GM12878 (cell line): Measurements from ENCODE around the gene ENO2. TPM values are rescaled to one million over a fixed set of nuclear protein-coding genes. Genes with fewer than 3 reads are reported as not detected.

ENCODE experiments used
- ATAC-seq: fragments of 200-7000 bp; cut with Tn5 transposase; 3 replicates; pipeline ENCODE4 v1.9.1; 2020; ENCODE audit warnings: mild to moderate bottlenecking, moderate library complexity
- BruUV-seq: library from RNA; stranded (reverse); fragments of 400-500 nt; replicated peaks from 2 replicates; lab custom pipeline; 2021; lab: Mats Ljungman, UMichigan
- CTCF ChIA-PET: fragments of 300-600 bp; sonication (Branson Sonifier 250); formaldehyde crosslinking; extraction: SDS; loops from one replicate; lab custom pipeline; 2021; ENCODE audit warnings: inconsistent platforms; lab: Yijun Ruan, JAX
- POLR2A ChIA-PET: fragments of 350-600 bp; formaldehyde crosslinking; extraction: SDS; loops from one replicate; lab custom pipeline; 2021; ENCODE audit warnings: inconsistent platforms; lab: Charles Lee
- RAD21 ChIA-PET: fragments of 300-600 bp; sonication (Branson Sonifier 250); formaldehyde crosslinking; loops from one replicate; lab custom pipeline; 2023; ENCODE audit warnings: antibody characterized with exemption; ENCODE audit not compliant: unreplicated experiment; lab: Charles Lee
- SMC1A ChIA-PET: fragments of 300-600 bp; sonication (Branson Sonifier 250); formaldehyde crosslinking; loops from one replicate; lab custom pipeline; 2023; ENCODE audit not compliant: unreplicated experiment, uncharacterized antibody; lab: Charles Lee
- DNase-seq: peaks from one replicate; pipeline ENCODE4 v3.0.0-alpha.2; 2011; ENCODE audit warnings: low read depth, low spot score
- FAIRE-seq: peaks from 3 replicates; lab custom pipeline; 2011; peaks lifted over from hg19 to GRCh38; lab: Jason Lieb, UNC
- H2AFZ ChIP-seq: 2 replicates; pipeline ENCODE4 v1.6.0; 2011; ENCODE audit warnings: low read depth, low read length, control low read depth; ENCODE audit not compliant: control insufficient read depth
- H3K27ac ChIP-seq: 2 replicates; pipeline ENCODE4 v1.5.1; 2011; ENCODE audit warnings: control low read depth; ENCODE audit not compliant: control insufficient read depth, insufficient read depth
- H3K27me3 ChIP-seq, 2 experiments: replicated peaks in 1 of 2; 2 replicates each; pipeline versions ENCODE4 v1.6.0 to v1.6.1; 2011; ENCODE audit warnings: low read length in 1 of 2; ENCODE audit not compliant: control insufficient read depth in 2 of 2, insufficient read depth in 2 of 2
- H3K36me3 ChIP-seq, 2 experiments: 2 replicates each; pipeline ENCODE4 v1.5.1; 2011; ENCODE audit warnings: low read length in 1 of 2; ENCODE audit not compliant: control insufficient read depth in 2 of 2, insufficient read depth in 2 of 2
- H3K4me1 ChIP-seq: 2 replicates; pipeline ENCODE4 v1.6.1; 2011; ENCODE audit warnings: mild to moderate bottlenecking, low read length, moderate library complexity, mixed read lengths; ENCODE audit not compliant: control insufficient read depth, insufficient read depth
- H3K4me2 ChIP-seq: 2 replicates; pipeline ENCODE4 v1.6.0; 2011; ENCODE audit warnings: control low read depth; ENCODE audit not compliant: control insufficient read depth, insufficient read depth
- H3K4me3 ChIP-seq: fragments of 200-600 bp; sonication (generic); 2 replicates; pipeline ENCODE4 v1.5.1; 2016
- H3K79me2 ChIP-seq: 2 replicates; pipeline ENCODE4 v1.6.0; 2011; ENCODE audit warnings: low read length; ENCODE audit not compliant: control insufficient read depth, insufficient read depth
- H3K9ac ChIP-seq: 2 replicates; pipeline ENCODE4 v1.8.0; 2011; ENCODE audit warnings: low read length, control low read depth, mixed read lengths; ENCODE audit not compliant: control insufficient read depth, insufficient read depth
- H3K9me3 ChIP-seq: replicated peaks from 3 replicates; pipeline ENCODE4 v1.5.1; 2011; ENCODE audit warnings: mild to moderate bottlenecking, low read length; ENCODE audit not compliant: control insufficient read depth, insufficient read depth
- H4K20me1 ChIP-seq: 2 replicates; pipeline ENCODE4 v1.6.0; 2011; ENCODE audit not compliant: control insufficient read depth, insufficient read depth
- ATF7 ChIP-seq: fragments of 450-650 bp; IDR thresholded peaks from 2 replicates; pipeline ENCODE4 v1.6.1; 2016; ENCODE audit warnings: low read depth, mild to moderate bottlenecking
- BHLHE40 ChIP-seq, 2 experiments: fragments of 450-650 bp in 1 of 2; IDR thresholded peaks; 2 replicates each; pipeline ENCODE4 v1.6.1; 2011 to 2017; ENCODE audit warnings: low read depth in 2 of 2, borderline replicate concordance in 1 of 2, improper control_type of control experiment in 1 of 2, low read length in 1 of 2, mild to moderate bottlenecking in 1 of 2
- CHD2 ChIP-seq: IDR thresholded peaks from 2 replicates; pipeline ENCODE4 v1.6.1; 2011; ENCODE audit warnings: low read depth, low read length, improper control_type of control experiment, borderline replicate concordance
- EED ChIP-seq: sonication (generic); IDR thresholded peaks from 2 replicates; pipeline ENCODE4 v1.6.1; 2016; ENCODE audit warnings: antibody characterized with exemption, low read depth
- EZH2 ChIP-seq: IDR thresholded peaks from 2 replicates; pipeline ENCODE4 v1.6.1; 2012; ENCODE audit warnings: low read depth, mild to moderate bottlenecking, control low read depth, inconsistent platforms, low read length, borderline replicate concordance; ENCODE audit not compliant: control insufficient read depth
- IKZF1 ChIP-seq: fragments of 450-650 bp; conservative IDR thresholded peaks from 2 replicates; pipeline ENCODE4 v1.6.1; 2017; ENCODE audit warnings: antibody characterized with exemption, mild to moderate bottlenecking
- IRF4 ChIP-seq: IDR thresholded peaks from 2 replicates; pipeline ENCODE4 v1.6.1; 2011; ENCODE audit warnings: low read depth, low read length
- JUND ChIP-seq: IDR thresholded peaks from 2 replicates; pipeline ENCODE4 v1.6.1; 2012; ENCODE audit warnings: low read depth, mild to moderate bottlenecking, low read length, improper control_type of control experiment, moderate library complexity
- NBN ChIP-seq: fragments of 450-650 bp; IDR thresholded peaks from 2 replicates; pipeline ENCODE4 v1.6.1; 2016
- POLR2AphosphoS5 ChIP-seq: IDR thresholded peaks from 2 replicates; pipeline ENCODE4 v1.6.1; 2011; ENCODE audit warnings: mild to moderate bottlenecking, low read length, inconsistent platforms
- RB1 ChIP-seq: fragments of 450-650 bp; formaldehyde crosslinking; IDR thresholded peaks from 2 replicates; pipeline ENCODE4 v1.6.1; 2017; ENCODE audit warnings: mild to moderate bottlenecking, borderline replicate concordance
- SIN3A ChIP-seq: IDR thresholded peaks from 2 replicates; pipeline ENCODE4 v1.6.1; 2012; ENCODE audit warnings: low read depth, low read length, improper control_type of control experiment
- SPI1 ChIP-seq: IDR thresholded peaks from 2 replicates; pipeline ENCODE4 v1.6.1; 2011; ENCODE audit warnings: low read depth, mild to moderate bottlenecking, low read length, moderate library complexity, borderline replicate concordance; ENCODE audit not compliant: insufficient read depth
- TBL1XR1 ChIP-seq: IDR thresholded peaks from 2 replicates; pipeline ENCODE4 v1.6.1; 2012; ENCODE audit warnings: low read depth, low read length, improper control_type of control experiment
- WGBS: methylation state at CpG from one replicate; pipeline ENCODE4 v1.1.6; 2016; ENCODE audit warnings: low lambda C conversion rate; ENCODE audit not compliant: insufficient replicate concordance, insufficient coverage; ENCODE audit errors: missing lambda C conversion rate; 5-methylcytosine and 5-hydroxymethylcytosine counted together
- in situ Hi-C: fragments of 300-500 bp; cut with MboI; formaldehyde crosslinking; loops from 9 replicates; pipeline ENCODE4 v1.14.3; 2018; ENCODE audit warnings: mixed read lengths
- intact Hi-C: fragments of 100-400 bp; cut with micrococcal nuclease; formaldehyde crosslinking; loops from one replicate; pipeline ENCODE4 v1.14.2; 2022; ENCODE audit not compliant: unreplicated experiment
- polyA plus RNA-seq, 11 experiments: library from polyadenylated mRNA; depleted of rRNA in 4 of 11; unstranded in 6 of 11; stranded (reverse) in 5 of 11; fragments of >200 nt; fragmentation: Nextera tagmentation in 4 of 11; fragmentation: Illumina TruSeq in 1 of 11; extraction: Ambion mirVana in 4 of 11; extraction: Trizol in 1 of 11; gene quantifications; 1 replicate in 1 of 11; 2 replicates in 10 of 11; pipeline versions ENCODE4 v1.2.1 to v1.2.3, GENCODE V29; 2011 to 2016; ENCODE audit warnings: inconsistent platforms in 2 of 11, missing spikeins in 2 of 11, low read depth in 1 of 11
- total RNA-seq, 4 experiments: library from RNA; depleted of rRNA in 3 of 4; stranded (reverse); fragments of >200 nt in 3 of 4; fragmentation: Illumina TruSeq in 1 of 4; extraction: Trizol in 1 of 4; gene quantifications; 2 replicates each; pipeline versions ENCODE4 v1.2.1 to v1.2.3, GENCODE V29; 2013 to 2021
- TF ChIP-seq, protein P1 (sequence below): IDR thresholded peaks from 2 replicates; pipeline ENCODE4 v1.6.1; 2012; ENCODE audit warnings: low read length, inconsistent platforms
- TF ChIP-seq, protein P2 (sequence below), 3 experiments: IDR thresholded peaks in 2 of 3; conservative IDR thresholded peaks in 1 of 3; 2 replicates each; pipeline ENCODE4 v1.5.1; 2011; ENCODE audit warnings: low read depth in 3 of 3, low read length in 3 of 3, mild to moderate bottlenecking in 3 of 3, control low read depth in 2 of 3, moderate library complexity in 2 of 3, inconsistent platforms in 1 of 3, mixed read lengths in 1 of 3; ENCODE audit not compliant: control insufficient read depth in 2 of 3, insufficient read depth in 1 of 3; ENCODE audit errors: extremely low read depth in 1 of 3
- TF ChIP-seq, protein P3 (sequence below): fragments of 450-650 bp; conservative IDR thresholded peaks from 2 replicates; pipeline ENCODE4 v1.6.1; 2017; ENCODE audit warnings: mild to moderate bottlenecking, moderate library complexity

ENO2 gene
- total and polyA plus RNA-seq, 10 of the 15 experiments (the other 5 are each of a cell fraction or from before 2014, with no cell fraction given): 24.8 to 196 (median 43.1) TPM

DNA sequence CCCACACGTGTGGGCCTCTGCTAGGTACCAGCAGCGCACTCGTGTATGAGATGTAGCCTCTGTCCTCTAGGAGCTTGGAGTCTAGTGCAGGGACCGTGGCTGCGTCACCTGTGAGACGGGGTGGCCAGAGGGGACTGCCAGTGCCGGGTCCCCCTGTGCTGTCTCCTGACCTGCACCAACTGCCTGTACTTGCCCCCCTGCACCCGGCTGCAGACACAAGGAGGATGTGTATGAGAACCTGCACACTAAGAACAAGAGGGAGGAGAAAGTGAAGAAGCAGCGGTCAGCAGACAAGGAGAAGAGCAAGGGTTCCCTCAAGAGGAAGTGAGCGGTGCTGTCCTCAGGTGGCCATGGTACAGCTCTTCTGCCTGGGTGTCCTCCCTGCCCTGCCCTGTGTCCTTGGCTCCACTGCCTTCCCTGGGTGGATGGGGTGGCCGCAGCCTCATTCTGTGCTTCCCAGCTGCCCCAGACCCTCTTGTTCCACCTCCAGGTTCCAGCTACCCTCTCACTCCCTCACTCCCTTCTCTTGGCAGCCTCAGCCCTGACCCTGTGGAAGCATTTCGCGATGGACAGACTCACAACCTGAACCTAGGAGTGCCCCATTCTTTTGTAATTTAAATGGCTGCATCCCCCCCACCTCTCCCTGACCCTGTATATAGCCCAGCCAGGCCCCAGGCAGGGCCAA, 46.4 kb downstream of the ENO2 start:
- WGBS: 20% methylated on average over 13 of the region's 13 CpGs
- H3K9ac ChIP-seq: peak overlapping the region; percentile 91
- RAD21 ChIA-PET: interaction anchor here (1.1 to 13.5 kb wide), 8 partner anchors 9 to 151 kb away, joined by 3 to 426 read pairs (median 5); partner anchors contain the start of genes C12orf57, PTPN6, RNU7-1 and SPSB2
- no peaks in the 10 kb centered on the region for H4K20me1 ChIP-seq
- DNase-seq (no peak), ATAC-seq (peak; percentile 34), FAIRE-seq (peak; percentile 98)
- H3K27me3 ChIP-seq: no peaks in the 10 kb centered on the region
- no TSS peak for BruUV-seq
- H3K27ac ChIP-seq: peak overlapping the region; percentile 99
- H3K79me2 ChIP-seq: peaks cover 55% of the 10 kb centered on the region
- in situ Hi-C loops: loop anchor here (5.0 to 25.0 kb wide), 2 partner anchors 152 to 1677 kb away; no protein-coding TSS in a partner anchor
- peak overlapping the region; percentile 95 for H3K4me3 ChIP-seq
- POLR2A ChIA-PET: interaction anchor here (1.0 to 13.5 kb wide), 7 partner anchors 8 to 148 kb away, joined by 3 to 524 read pairs (median 5); partner anchors contain the start of genes C12orf57, C1RL, LPCAT3 and PTPN6
- intact Hi-C loops: loop anchor here (1.0 to 5.0 kb wide), 4 partner anchors 7 to 152 kb away; partner anchors contain the start of gene C12orf57
- H3K4me2 ChIP-seq: peak overlapping the region; percentile 99
- CTCF ChIA-PET: interaction anchor here (0.9 to 13.2 kb wide), 9 partner anchors 8 to 153 kb away, joined by 4 to 645 read pairs (median 5); partner anchors contain the start of genes C12orf57, LPCAT3, PTPN6 and RNU7-1
- H3K9me3 ChIP-seq: no peaks in the 10 kb centered on the region
- H2AFZ ChIP-seq: no peak overlapping the region
- peaks cover 76% of the 10 kb centered on the region for H3K4me1 ChIP-seq
- H3K36me3 ChIP-seq: peaks cover 19 to 35% of the 10 kb centered on the region in 2 experiments
- SMC1A ChIA-PET: interaction anchor here (0.9 to 13.2 kb wide), 6 partner anchors 13 to 152 kb away, joined by 3 to 395 read pairs (median 4); partner anchors contain the start of genes C12orf57, CDCA3, PTPN6 and RNU7-1
- TF ChIP-seq EZH2 (no peak), ATF7 (no peak), POLR2AphosphoS5 (peak; percentile 32; the same call in 1 of the 2 replicates), TBL1XR1 (0 out of 2 replicates have a peak, but pooled peaks have one; percentile 22), NBN (0 out of 2 replicates have a peak, but pooled peaks have one; percentile 18), SIN3A (no peak), RB1 (no peak), CHD2 (0 out of 2 replicates have a peak, but pooled peaks have one; percentile 19), IRF4 (peak; percentile 92), EED (peak; percentile 58; the same call in 1 of the 2 replicates), JUND (peak; percentile 67; the same call in 1 of the 2 replicates), SPI1 (peak; percentile 84), BHLHE40 (IDR thresholded peaks at IDR 0.05; ENCODE audit: borderline replicate concordance in 1 of 2, low read depth in 2 of 2, low read length in 1 of 2) (peak; percentile 39 to 46; a peak in 1 of 4 replicates), IKZF1 (peak; percentile 39; the same call in 1 of the 2 replicates)
- TF ChIP-seq, protein P1, sequence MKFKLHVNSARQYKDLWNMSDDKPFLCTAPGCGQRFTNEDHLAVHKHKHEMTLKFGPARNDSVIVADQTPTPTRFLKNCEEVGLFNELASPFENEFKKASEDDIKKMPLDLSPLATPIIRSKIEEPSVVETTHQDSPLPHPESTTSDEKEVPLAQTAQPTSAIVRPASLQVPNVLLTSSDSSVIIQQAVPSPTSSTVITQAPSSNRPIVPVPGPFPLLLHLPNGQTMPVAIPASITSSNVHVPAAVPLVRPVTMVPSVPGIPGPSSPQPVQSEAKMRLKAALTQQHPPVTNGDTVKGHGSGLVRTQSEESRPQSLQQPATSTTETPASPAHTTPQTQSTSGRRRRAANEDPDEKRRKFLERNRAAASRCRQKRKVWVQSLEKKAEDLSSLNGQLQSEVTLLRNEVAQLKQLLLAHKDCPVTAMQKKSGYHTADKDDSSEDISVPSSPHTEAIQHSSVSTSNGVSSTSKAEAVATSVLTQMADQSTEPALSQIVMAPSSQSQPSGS: no peak
- TF ChIP-seq, protein P2, sequence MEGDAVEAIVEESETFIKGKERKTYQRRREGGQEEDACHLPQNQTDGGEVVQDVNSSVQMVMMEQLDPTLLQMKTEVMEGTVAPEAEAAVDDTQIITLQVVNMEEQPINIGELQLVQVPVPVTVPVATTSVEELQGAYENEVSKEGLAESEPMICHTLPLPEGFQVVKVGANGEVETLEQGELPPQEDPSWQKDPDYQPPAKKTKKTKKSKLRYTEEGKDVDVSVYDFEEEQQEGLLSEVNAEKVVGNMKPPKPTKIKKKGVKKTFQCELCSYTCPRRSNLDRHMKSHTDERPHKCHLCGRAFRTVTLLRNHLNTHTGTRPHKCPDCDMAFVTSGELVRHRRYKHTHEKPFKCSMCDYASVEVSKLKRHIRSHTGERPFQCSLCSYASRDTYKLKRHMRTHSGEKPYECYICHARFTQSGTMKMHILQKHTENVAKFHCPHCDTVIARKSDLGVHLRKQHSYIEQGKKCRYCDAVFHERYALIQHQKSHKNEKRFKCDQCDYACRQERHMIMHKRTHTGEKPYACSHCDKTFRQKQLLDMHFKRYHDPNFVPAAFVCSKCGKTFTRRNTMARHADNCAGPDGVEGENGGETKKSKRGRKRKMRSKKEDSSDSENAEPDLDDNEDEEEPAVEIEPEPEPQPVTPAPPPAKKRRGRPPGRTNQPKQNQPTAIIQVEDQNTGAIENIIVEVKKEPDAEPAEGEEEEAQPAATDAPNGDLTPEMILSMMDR (IDR thresholded peaks at IDR 0.05 in 2 of 3, conservative IDR thresholded peaks at IDR 0.05 in 1 of 3; ENCODE audit: control insufficient read depth in 2 of 3, extremely low read depth in 1 of 3, insufficient read depth in 1 of 3, low read depth in 3 of 3, low read length in 3 of 3): peak; percentile 55 to 85 (median 63); a peak in 5 of 6 replicates
- TF ChIP-seq, protein P3, sequence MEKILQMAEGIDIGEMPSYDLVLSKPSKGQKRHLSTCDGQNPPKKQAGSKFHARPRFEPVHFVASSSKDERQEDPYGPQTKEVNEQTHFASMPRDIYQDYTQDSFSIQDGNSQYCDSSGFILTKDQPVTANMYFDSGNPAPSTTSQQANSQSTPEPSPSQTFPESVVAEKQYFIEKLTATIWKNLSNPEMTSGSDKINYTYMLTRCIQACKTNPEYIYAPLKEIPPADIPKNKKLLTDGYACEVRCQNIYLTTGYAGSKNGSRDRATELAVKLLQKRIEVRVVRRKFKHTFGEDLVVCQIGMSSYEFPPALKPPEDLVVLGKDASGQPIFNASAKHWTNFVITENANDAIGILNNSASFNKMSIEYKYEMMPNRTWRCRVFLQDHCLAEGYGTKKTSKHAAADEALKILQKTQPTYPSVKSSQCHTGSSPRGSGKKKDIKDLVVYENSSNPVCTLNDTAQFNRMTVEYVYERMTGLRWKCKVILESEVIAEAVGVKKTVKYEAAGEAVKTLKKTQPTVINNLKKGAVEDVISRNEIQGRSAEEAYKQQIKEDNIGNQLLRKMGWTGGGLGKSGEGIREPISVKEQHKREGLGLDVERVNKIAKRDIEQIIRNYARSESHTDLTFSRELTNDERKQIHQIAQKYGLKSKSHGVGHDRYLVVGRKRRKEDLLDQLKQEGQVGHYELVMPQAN: no peak
